Testis (tissue), 3 donors: Measurements from ENCODE around the gene IDI2. TPM values are rescaled to one million over a fixed set of nuclear protein-coding genes. Genes with fewer than 3 reads are reported as not detected.

ENCODE experiments used
- DNase-seq: peaks from one replicate; pipeline ENCODE4 v3.0.0-alpha.2; 2019
- H3K27ac ChIP-seq, 2 donors: fragments of 200-600 bp; sonication (generic); one replicate each; pipeline ENCODE4 v1.5.1; 2019
- H3K27me3 ChIP-seq: fragments of 200-600 bp; sonication (generic); one replicate; pipeline ENCODE4 v1.5.1; 2019
- H3K36me3 ChIP-seq: fragments of 200-600 bp; sonication (generic); one replicate; pipeline ENCODE4 v1.5.1; 2017; ENCODE audit warnings: low read depth; ENCODE audit errors: missing control alignments
- H3K4me1 ChIP-seq: fragments of 200-600 bp; sonication (generic); one replicate; pipeline ENCODE4 v1.5.1; 2019
- H3K4me3 ChIP-seq, 2 donors: fragments of 200-600 bp; sonication (generic); one replicate each; pipeline ENCODE4 v1.5.1; 2017 to 2019
- H3K9me3 ChIP-seq: fragments of 200-600 bp; sonication (generic); one replicate; pipeline ENCODE4 v1.5.1; 2017
- CTCF ChIP-seq, 3 experiments: fragments of 450-650 bp in 2 of 3; fragments of 200-600 bp in 1 of 3; sonication (generic) in 1 of 3; IDR thresholded peaks; one replicate each; pipeline ENCODE4 v1.5.1; 2016 to 2019; ENCODE audit warnings: antibody characterized with exemption in 3 of 3, mild to moderate bottlenecking in 2 of 3, moderate library complexity in 1 of 3
- POLR2A ChIP-seq: fragments of 450-650 bp; IDR thresholded peaks from one replicate; pipeline ENCODE4 v1.6.1; 2017; ENCODE audit warnings: antibody characterized with exemption, mild to moderate bottlenecking, moderate library complexity
- WGBS, 2 donors: methylation state at CpG; one replicate each; pipeline ENCODE4 v1.1.5; 2018; 5-methylcytosine and 5-hydroxymethylcytosine counted together
- intact Hi-C: fragments of 100-400 bp; cut with DNase I; formaldehyde crosslinking; loops from one replicate; pipeline ENCODE4 v1.15.1; 2023; ENCODE audit warnings: low total_unique reads
- polyA plus RNA-seq: library from polyadenylated mRNA; stranded (reverse); fragments of 350-450 nt; fragmentation: Illumina TruSeq; extraction: RNeasy Lipid Tissue Mini Kit (QIAGEN cat#74804); gene quantifications from one replicate; pipeline ENCODE4 v1.2.3, GENCODE V29; 2014; ENCODE audit warnings: low read depth, low replicate concordance; ENCODE audit not compliant: insufficient read depth
- total RNA-seq, 2 donors: library from RNA; depleted of rRNA; stranded (reverse); fragments of >200 nt; gene quantifications; one replicate each; pipeline ENCODE4 v1.2.3, GENCODE V29; 2016

IDI2 gene
- total and polyA plus RNA-seq, 3 donors from 2014 or later: 0.79 to 1.1 TPM; not detected in 1

- no peak for DNase-seq
- Histone ChIP-seq H3K27me3 (no peaks in the 10 kb centered on the region), H3K4me1 (no peaks in the 10 kb centered on the region), H3K9me3 (no peaks in the 10 kb centered on the region), H3K36me3 (no peaks in the 10 kb centered on the region), H3K4me3 (no peak overlapping the region), H3K27ac (no peak overlapping the region)
- no peak for TF ChIP-seq CTCF (IDR thresholded peaks at IDR 0.05)
- no peak for TF ChIP-seq POLR2A
- 94 to 100% methylated on average over 2 to 5 of the region's 5 CpGs for WGBS, 2 donors
- intact Hi-C loops: no loop called here
Measured at GRCh38 chr10:980468-981093, 45.1 kb downstream of the IDI2 start.

- no peaks in the 10 kb centered on the region for H3K9me3 ChIP-seq
- WGBS, 2 donors: 90 to 95% methylated on average over 2 of the region's 2 CpGs
- H3K27me3 ChIP-seq: no peaks in the 10 kb centered on the region
- no peak for DNase-seq
- no peak overlapping the region for H3K4me3 ChIP-seq
- TF ChIP-seq CTCF (IDR thresholded peaks at IDR 0.05): no peak
- TF ChIP-seq POLR2A: no peak
- H3K4me1 ChIP-seq: no peaks in the 10 kb centered on the region
- intact Hi-C loops: no loop called here
- no peaks in the 10 kb centered on the region for H3K36me3 ChIP-seq
- H3K27ac ChIP-seq: no peak overlapping the region
Measured at GRCh38 chr10:978826-979421, 46.7 kb downstream of the IDI2 start.

DNA sequence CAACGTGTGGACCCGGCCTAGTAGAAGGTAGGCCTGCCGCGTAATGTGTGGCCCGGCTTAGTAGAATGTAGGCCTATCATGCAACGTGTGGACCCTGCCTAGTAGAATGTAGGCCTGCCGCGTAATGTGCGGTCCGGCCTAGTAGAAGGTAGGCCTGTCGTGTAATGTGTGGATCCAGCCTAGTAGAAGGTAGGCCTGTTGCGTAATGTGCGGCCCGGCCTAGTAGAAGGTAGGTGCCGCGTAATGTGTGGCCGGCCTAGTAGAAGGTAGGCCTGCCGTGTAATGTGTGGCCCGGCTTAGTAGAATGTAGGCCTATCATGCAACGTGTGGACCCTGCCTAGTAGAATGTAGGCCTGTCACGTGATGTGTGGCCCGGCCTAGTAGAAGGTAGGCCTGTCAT lies 49.3 kb downstream of the IDI2 start:
- TF ChIP-seq POLR2A: no peak
- TF ChIP-seq CTCF (IDR thresholded peaks at IDR 0.05): no peak
- no peak overlapping the region for H3K27ac ChIP-seq
- intact Hi-C loops: no loop called here

GRCh38 chr10:974785-975074 lies 50.9 kb downstream of the IDI2 start:
- WGBS, 2 donors: 93 to 95% methylated on average over 5 of the region's 5 CpGs
- no peaks in the 10 kb centered on the region for H3K4me1 ChIP-seq

More for the DNA sequence above, 49.3 kb downstream of the IDI2 start:
- no peak overlapping the region for H3K4me3 ChIP-seq
- whole genome bisulfite sequencing, 2 donors: 90 to 95% methylated on average over 22 of the region's 22 CpGs
- H3K9me3 ChIP-seq: no peaks in the 10 kb centered on the region
- H3K36me3 ChIP-seq: no peaks in the 10 kb centered on the region
- H3K4me1 ChIP-seq: no peaks in the 10 kb centered on the region
- no peaks in the 10 kb centered on the region for H3K27me3 ChIP-seq
- no peak for DNase-seq

More at GRCh38 chr10:974785-975074, 50.9 kb downstream of the IDI2 start:
- DNase-seq: no peak
- Histone ChIP-seq H3K27me3 (no peaks in the 10 kb centered on the region), H3K36me3 (no peaks in the 10 kb centered on the region), H3K27ac (no peak overlapping the region), H3K9me3 (no peaks in the 10 kb centered on the region), H3K4me3 (no peak overlapping the region)
- TF ChIP-seq POLR2A (no peak), CTCF (IDR thresholded peaks at IDR 0.05) (no peak)
- intact Hi-C loops: no loop called here
